Heart left ventricle (tissue), 13 donors: Measurements from ENCODE around the gene MIPOL1.

ENCODE experiments used
- CTCF ChIP-seq, 12 donors: fragments of 200-600 bp; sonication (generic) in 4 of 12; IDR thresholded peaks; one replicate each; pipeline versions ENCODE4 v1.5.0 to v1.8.0; 2018 to 2022; ENCODE audit warnings: antibody characterized with exemption in 12 of 12, mild to moderate bottlenecking in 5 of 12
- POLR2A ChIP-seq, 2 donors: fragments of 450-650 bp; IDR thresholded peaks; one replicate each; pipeline ENCODE4 v1.6.1; 2017; ENCODE audit warnings: antibody characterized with exemption in 2 of 2, mild to moderate bottlenecking in 2 of 2, moderate library complexity in 2 of 2
- donor health status: ischemic (EF 13 %, LVEDD 7.1; RV severe dilation, severe dysfunction).
- donor health status: DM: no; HTN: yes; CAD: no.
- donor health status: DM: no; HTN: no; CAD: no.
- donor health status: ischemic (EF 25% LVEDD 6.9; RV normal size, moderate dysfunction).
- donor health status: ischemic (EF 25% LVEDD 5.7; RV mildly dilated, moderate dysfunction).
- donor health status: ischemic (EF 35%, LVEDD 5.7; RV mildly dilated, moderate dysfunction).
- donor health status: nonischemic (EF 11% LVEDD 7.7; RV severe dilation, severe dysfunction).
- donor health status: DM: yes; HTN: yes; CAD: no.
- donor health status: PGD.
- donor health status: ischemic (EF 29% LVEDD 5.4; RV normal size, mild dysfunction).
- donor health status: nonischemic (EF 23%, LVEDD 6.1; RV moderate dilation, normal function).

- TF ChIP-seq CTCF (IDR thresholded peaks at IDR 0.05) (no peak), POLR2A (IDR thresholded peaks at IDR 0.05) (no peak)
Observed at GRCh38 chr14:37571391-37571790, 373.7 kb downstream of the MIPOL1 start.
